Psoas muscle (tissue), 8 donors: ENCODE measurements around the gene CCNK. TPM values are rescaled to one million over a fixed set of nuclear protein-coding genes. Genes with fewer than 3 reads are reported as not detected.
A peak's percentile ranks its signal among the peaks of the same experiment; 100 is the strongest.

Experiments used
- ATAC-seq, 4 donors: fragments of 200-7000 bp; cut with Tn5 transposase; one replicate each; pipeline ENCODE4 v1.9.1; 2020; ENCODE audit warnings: moderate library complexity in 3 of 4, mild to moderate bottlenecking in 2 of 4
- DNase-seq, 2 donors: peaks; one replicate each; pipeline ENCODE4 v3.0.0-alpha.2; 2020
- H3K27ac ChIP-seq: fragments of 200-600 bp; one replicate; pipeline ENCODE4 v1.8.0; 2022
- H3K27me3 ChIP-seq, 3 donors: fragments of 200-600 bp in 1 of 3; one replicate each; pipeline versions ENCODE4 v1.6.1 to v1.8.0; 2013 to 2022; ENCODE audit warnings: low read length in 2 of 3, mild to moderate bottlenecking in 2 of 3, moderate library complexity in 1 of 3; ENCODE audit not compliant: insufficient read depth in 3 of 3
- H3K36me3 ChIP-seq, 2 donors: fragments of 200-600 bp in 1 of 2; one replicate each; pipeline versions ENCODE4 v1.6.1 to v1.8.0; 2013 to 2022; ENCODE audit warnings: low read depth in 1 of 2, mild to moderate bottlenecking in 1 of 2, moderate library complexity in 1 of 2; ENCODE audit not compliant: insufficient read depth in 1 of 2
- H3K4me1 ChIP-seq: fragments of 200-600 bp; one replicate; pipeline ENCODE4 v1.8.0; 2022
- H3K4me3 ChIP-seq: fragments of 200-600 bp; one replicate; pipeline ENCODE4 v1.8.0; 2022; ENCODE audit warnings: mild to moderate bottlenecking
- H3K9me3 ChIP-seq: fragments of 200-600 bp; one replicate; pipeline ENCODE4 v1.8.0; 2022
- CTCF ChIP-seq: fragments of 200-600 bp; IDR thresholded peaks from one replicate; pipeline ENCODE4 v1.8.0; 2022; ENCODE audit warnings: antibody characterized with exemption
- WGBS, 3 donors: extraction: QIAGEN DNeasy Blood & Tissue Kit; methylation state at CpG; one replicate each; pipeline versions ENCODE4 v1.1.6 to v1.1.7; 2013; 5-methylcytosine and 5-hydroxymethylcytosine counted together
- intact Hi-C, 2 donors: fragments of 100-400 bp; cut with DNase I; formaldehyde crosslinking; loops; one replicate each; pipeline versions ENCODE4 v1.11.0 to v1.14.2; 2022
- polyA plus RNA-seq, 3 donors: library from polyadenylated mRNA; stranded (reverse); fragments of 200-250 nt; gene quantifications; one replicate each; pipeline ENCODE4 v1.2.3, GENCODE V29; 2013
- total RNA-seq, 4 donors: library from RNA; stranded (reverse); fragmentation: NEBNext Ultra II Directional in 2 of 4; extraction: Animal tissue kit (Norgen Biotek cat#: 25700) in 2 of 4; gene quantifications; one replicate each; pipeline versions ENCODE4 v1.2.1 to v1.2.4, GENCODE V29; 2021 to 2023
- donor health status: healthy with polysubstance abuse.
- donor health status: DM: no; HTN: no; CAD: no; lungs with moderate emphysema.
- donor health status: Bipolar disorder and iron deficiency.
- donor health status: healthy.
- donor health status: DM: yes; HTN: yes; CAD: no.
- donor health status: DM: no; HTN: no; CAD: no.
- donor health status: DM: no; HTN: no; CAD: no.
- donor health status: DM: yes; HTN: yes; CAD: no.

CCNK gene
- total and polyA plus RNA-seq, 7 donors = 17.6 to 53.2 (median 39.8) TPM

- intact Hi-C loops = no loop called here
- H3K4me3 ChIP-seq = no peak overlapping the region
- ATAC-seq (peak; percentile 69 to 83 (median 74)), DNase-seq (no peak)
- no peaks in the 10 kb centered on the region for H3K9me3 ChIP-seq
- H3K27ac ChIP-seq = peak overlapping the region; percentile 69
- TF ChIP-seq CTCF = no peak
- H3K36me3 ChIP-seq = peaks cover 0 to 28% of the 10 kb centered on the region in 2 donors
- no peaks in the 10 kb centered on the region for H3K27me3 ChIP-seq
- H3K4me1 ChIP-seq = peaks cover 62% of the 10 kb centered on the region
- 32 to 36% (median 35%) methylated on average over 9 of the region's 9 CpGs for WGBS, 3 donors
These were observed 13.7 kb upstream of the CCNK start for GRCh38 chr14:99467336-99468078.

- H3K27ac ChIP-seq = peak overlapping the region; percentile 69
- intact Hi-C loops = no loop called here
- H3K4me1 ChIP-seq = peaks cover 68% of the 10 kb centered on the region
- peaks cover 0 to 22% of the 10 kb centered on the region in 2 donors for H3K36me3 ChIP-seq
- H3K4me3 ChIP-seq = no peak overlapping the region
- DNase-seq = no peak
- TF ChIP-seq CTCF = no peak
- H3K9me3 ChIP-seq = no peaks in the 10 kb centered on the region
- H3K27me3 ChIP-seq = no peaks in the 10 kb centered on the region
- ATAC-seq = peak in 1 of 4 donors; percentile 18
- 65 to 76% (median 66%) methylated on average over 4 of the region's 4 CpGs for WGBS, 3 donors
These were observed 13.1 kb upstream of the CCNK start for GRCh38 chr14:99468081-99468480.

GRCh38 chr14:99468836-99469592 is 12.2 kb upstream of the CCNK start:
- Histone ChIP-seq H3K9me3 (no peaks in the 10 kb centered on the region), H3K4me1 (peaks cover 68% of the 10 kb centered on the region), H3K36me3 (peaks cover 0 to 16% of the 10 kb centered on the region in 2 donors), H3K27me3 (no peaks in the 10 kb centered on the region), H3K27ac (no peak overlapping the region), H3K4me3 (no peak overlapping the region)
- intact Hi-C loops = no loop called here
- ATAC-seq = no peak
- DNase-seq = no peak
- TF ChIP-seq CTCF = no peak
- 69 to 73% (median 71%) methylated on average over 8 of the region's 8 CpGs for WGBS, 3 donors

GRCh38 chr14:99471731-99472130 is 9.5 kb upstream of the CCNK start:
- Histone ChIP-seq H3K36me3 (no peaks in the 10 kb centered on the region), H3K27me3 (no peaks in the 10 kb centered on the region), H3K4me1 (peaks cover 86% of the 10 kb centered on the region), H3K27ac (no peak overlapping the region), H3K9me3 (no peaks in the 10 kb centered on the region), H3K4me3 (no peak overlapping the region)
- no peak for DNase-seq
- 77 to 81% (median 77%) methylated on average over 7 of the region's 7 CpGs for WGBS, 3 donors
- no peak for ATAC-seq
- no peak for TF ChIP-seq CTCF
- intact Hi-C loops = no loop called here
